Measurements from ENCODE around the gene RPL13A. TPM values are rescaled to one million over a fixed set of nuclear protein-coding genes. Genes with fewer than 3 reads are reported as not detected.

RPL13A gene
- total and polyA plus RNA-seq, 2 of the 4 experiments (the other 2 are of a cell fraction): 1,477 to 2,069 TPM

Small RNA genes lying within 50 kb of the gene (microRNA-seq; reads per million reads assigned to microRNA genes)
- gene COX6CP7 (ENCODE audit: insufficient read depth, insufficient read length) (not detected), gene MIR150 (ENCODE audit: insufficient read depth in 1 of 2, insufficient read length in 1 of 2, unreplicated experiment in 1 of 2) (0.73 to 1.0 reads per million in 2 experiments), gene SNORD32A (ENCODE audit: insufficient read depth, insufficient read length) (not detected), gene SNORD33 (ENCODE audit: insufficient read depth, insufficient read length) (not detected), gene SNORD34 (ENCODE audit: insufficient read depth, insufficient read length) (not detected), gene SNORD35A (ENCODE audit: insufficient read depth, insufficient read length) (not detected), gene SNORD35B (ENCODE audit: insufficient read depth, insufficient read length) (not detected)

Small RNA genes lying within 50 kb of the gene (small RNA-seq; reads per million reads assigned to genes)
- gene COX6CP7 (0 reads per million in 5 experiments), gene MIR150 (0 to 32.5 (median 0) reads per million in 5 experiments), gene SNORD32A (0 reads per million in 5 experiments), gene SNORD33 (0 reads per million in 5 experiments), gene SNORD34 (0 reads per million in 5 experiments), gene SNORD35A (0 reads per million in 5 experiments), gene SNORD35B (0 reads per million in 5 experiments)

Other genes with a start within 250 kb of the RPL13A start
- gene SLC6A16, start 162.4 kb upstream of the RPL13A start, total RNA-seq (2012; rRNA removed): under 0.01 and 0.18 TPM in 2 replicates
- 0.76 and 0.89 TPM in 2 replicates for gene SLC6A16, start 162.4 kb upstream of the RPL13A start, polyA plus RNA-seq (2012; rRNA removed)
- not detected in 2 replicates for gene CD37, start 152.2 kb upstream of the RPL13A start, total RNA-seq (2012; rRNA removed)
- gene CD37, start 152.2 kb upstream of the RPL13A start, polyA plus RNA-seq (2012; rRNA removed): not detected in 2 replicates
- gene TEAD2, start 125.2 kb upstream of the RPL13A start, total RNA-seq (2012; rRNA removed): 30.8 and 31.7 TPM in 2 replicates
- 33.6 and 37.6 TPM in 2 replicates for gene TEAD2, start 125.2 kb upstream of the RPL13A start, polyA plus RNA-seq (2012; rRNA removed)
- gene DKKL1, start 123.7 kb upstream of the RPL13A start, total RNA-seq (2012; rRNA removed): not detected in 2 replicates
- 0.67 TPM in 2 replicates for gene DKKL1, start 123.7 kb upstream of the RPL13A start, polyA plus RNA-seq (2012; rRNA removed)
- gene KASH5, start 99.4 kb upstream of the RPL13A start, total RNA-seq (2012; rRNA removed): not detected in 2 replicates
- gene KASH5, start 99.4 kb upstream of the RPL13A start, polyA plus RNA-seq (2012; rRNA removed): not detected in 2 replicates
- not detected in 2 replicates for gene PTH2, start 64.2 kb upstream of the RPL13A start, total RNA-seq (2012; rRNA removed)
- gene PTH2, start 64.2 kb upstream of the RPL13A start, polyA plus RNA-seq (2012; rRNA removed): not detected in 2 replicates
- gene GFY, start 62.2 kb upstream of the RPL13A start, total RNA-seq (2012; rRNA removed): not detected in 2 replicates
- not detected in 2 replicates for gene GFY, start 62.2 kb upstream of the RPL13A start, polyA plus RNA-seq (2012; rRNA removed)
- not detected in 2 replicates for gene SLC17A7, start 46.1 kb upstream of the RPL13A start, total RNA-seq (2012; rRNA removed)
- gene SLC17A7, start 46.1 kb upstream of the RPL13A start, polyA plus RNA-seq (2012; rRNA removed): 0.03 TPM in 1 of 2 replicates, not detected in the other
- 122 and 125 TPM in 2 replicates for gene PIH1D1, start 35.8 kb upstream of the RPL13A start, total RNA-seq (2012; rRNA removed)
- 76.8 and 77.9 TPM in 2 replicates for gene PIH1D1, start 35.8 kb upstream of the RPL13A start, polyA plus RNA-seq (2012; rRNA removed)
- 10.4 and 11.4 TPM in 2 replicates for gene ALDH16A1, start 34.4 kb upstream of the RPL13A start, total RNA-seq (2012; rRNA removed)
- 12.1 and 12.9 TPM in 2 replicates for gene ALDH16A1, start 34.4 kb upstream of the RPL13A start, polyA plus RNA-seq (2012; rRNA removed)
- 0.56 and 0.90 TPM in 2 replicates for gene FLT3LG, start 13.4 kb upstream of the RPL13A start, total RNA-seq (2012; rRNA removed)
- 8.3 and 10.2 TPM in 2 replicates for gene FLT3LG, start 13.4 kb upstream of the RPL13A start, polyA plus RNA-seq (2012; rRNA removed)
- gene RPS11, start 8.8 kb downstream of the RPL13A start, total RNA-seq (2012; rRNA removed): 3,436 and 3,623 TPM in 2 replicates
- gene RPS11, start 8.8 kb downstream of the RPL13A start, polyA plus RNA-seq (2012; rRNA removed): 5,513 and 6,961 TPM in 2 replicates
- gene FCGRT, start 25.1 kb downstream of the RPL13A start, total RNA-seq (2012; rRNA removed): 14.7 and 17.0 TPM in 2 replicates
- gene FCGRT, start 25.1 kb downstream of the RPL13A start, polyA plus RNA-seq (2012; rRNA removed): 64.8 and 68.7 TPM in 2 replicates
- 102 and 111 TPM in 2 replicates for gene RCN3, start 40.4 kb downstream of the RPL13A start, total RNA-seq (2012; rRNA removed)
- 116 and 119 TPM in 2 replicates for gene RCN3, start 40.4 kb downstream of the RPL13A start, polyA plus RNA-seq (2012; rRNA removed)
- 118 and 130 TPM in 2 replicates for gene NOSIP, start 92.9 kb downstream of the RPL13A start, total RNA-seq (2012; rRNA removed)
- 138 and 164 TPM in 2 replicates for gene NOSIP, start 92.9 kb downstream of the RPL13A start, polyA plus RNA-seq (2012; rRNA removed)
- gene PRRG2, start 93.7 kb downstream of the RPL13A start, total RNA-seq (2012; rRNA removed): under 0.01 and 0.54 TPM in 2 replicates
- gene PRRG2, start 93.7 kb downstream of the RPL13A start, polyA plus RNA-seq (2012; rRNA removed): 0.14 and 0.52 TPM in 2 replicates
- gene PRR12, start 103.6 kb downstream of the RPL13A start, total RNA-seq (2012; rRNA removed): 0.28 and 0.36 TPM in 2 replicates
- 4.0 and 4.1 TPM in 2 replicates for gene PRR12, start 103.6 kb downstream of the RPL13A start, polyA plus RNA-seq (2012; rRNA removed)
- 50.2 and 50.5 TPM in 2 replicates for gene RRAS, start 152.5 kb downstream of the RPL13A start, total RNA-seq (2012; rRNA removed)
- gene RRAS, start 152.5 kb downstream of the RPL13A start, polyA plus RNA-seq (2012; rRNA removed): 241 and 267 TPM in 2 replicates
- gene SCAF1, start 154.6 kb downstream of the RPL13A start, total RNA-seq (2012; rRNA removed): 2.2 and 3.1 TPM in 2 replicates
- gene SCAF1, start 154.6 kb downstream of the RPL13A start, polyA plus RNA-seq (2012; rRNA removed): 14.6 and 14.8 TPM in 2 replicates
- gene IRF3, start 178.2 kb downstream of the RPL13A start, total RNA-seq (2012; rRNA removed): 37.2 and 39.6 TPM in 2 replicates
- 65.2 and 95.9 TPM in 2 replicates for gene IRF3, start 178.2 kb downstream of the RPL13A start, polyA plus RNA-seq (2012; rRNA removed)
- gene BCL2L12, start 178.3 kb downstream of the RPL13A start, total RNA-seq (2012; rRNA removed): 3.9 and 4.7 TPM in 2 replicates
- 32.6 and 51.4 TPM in 2 replicates for gene BCL2L12, start 178.3 kb downstream of the RPL13A start, polyA plus RNA-seq (2012; rRNA removed)
- 672 and 840 TPM in 2 replicates for gene PRMT1, start 189.7 kb downstream of the RPL13A start, total RNA-seq (2012; rRNA removed)
- 497 and 529 TPM in 2 replicates for gene PRMT1, start 189.7 kb downstream of the RPL13A start, polyA plus RNA-seq (2012; rRNA removed)
- gene ADM5, start 202.0 kb downstream of the RPL13A start, total RNA-seq (2012; rRNA removed): 0.18 and 0.28 TPM in 2 replicates
- 0.99 and 1.7 TPM in 2 replicates for gene ADM5, start 202.0 kb downstream of the RPL13A start, polyA plus RNA-seq (2012; rRNA removed)
- gene CPT1C, start 203.5 kb downstream of the RPL13A start, total RNA-seq (2012; rRNA removed): 14.2 and 14.7 TPM in 2 replicates
- 53.1 and 56.1 TPM in 2 replicates for gene CPT1C, start 203.5 kb downstream of the RPL13A start, polyA plus RNA-seq (2012; rRNA removed)